ENCODE data around the gene SLC25A28.

Gene SLC25A28, protein sequence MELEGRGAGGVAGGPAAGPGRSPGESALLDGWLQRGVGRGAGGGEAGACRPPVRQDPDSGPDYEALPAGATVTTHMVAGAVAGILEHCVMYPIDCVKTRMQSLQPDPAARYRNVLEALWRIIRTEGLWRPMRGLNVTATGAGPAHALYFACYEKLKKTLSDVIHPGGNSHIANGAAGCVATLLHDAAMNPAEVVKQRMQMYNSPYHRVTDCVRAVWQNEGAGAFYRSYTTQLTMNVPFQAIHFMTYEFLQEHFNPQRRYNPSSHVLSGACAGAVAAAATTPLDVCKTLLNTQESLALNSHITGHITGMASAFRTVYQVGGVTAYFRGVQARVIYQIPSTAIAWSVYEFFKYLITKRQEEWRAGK

DNA sequence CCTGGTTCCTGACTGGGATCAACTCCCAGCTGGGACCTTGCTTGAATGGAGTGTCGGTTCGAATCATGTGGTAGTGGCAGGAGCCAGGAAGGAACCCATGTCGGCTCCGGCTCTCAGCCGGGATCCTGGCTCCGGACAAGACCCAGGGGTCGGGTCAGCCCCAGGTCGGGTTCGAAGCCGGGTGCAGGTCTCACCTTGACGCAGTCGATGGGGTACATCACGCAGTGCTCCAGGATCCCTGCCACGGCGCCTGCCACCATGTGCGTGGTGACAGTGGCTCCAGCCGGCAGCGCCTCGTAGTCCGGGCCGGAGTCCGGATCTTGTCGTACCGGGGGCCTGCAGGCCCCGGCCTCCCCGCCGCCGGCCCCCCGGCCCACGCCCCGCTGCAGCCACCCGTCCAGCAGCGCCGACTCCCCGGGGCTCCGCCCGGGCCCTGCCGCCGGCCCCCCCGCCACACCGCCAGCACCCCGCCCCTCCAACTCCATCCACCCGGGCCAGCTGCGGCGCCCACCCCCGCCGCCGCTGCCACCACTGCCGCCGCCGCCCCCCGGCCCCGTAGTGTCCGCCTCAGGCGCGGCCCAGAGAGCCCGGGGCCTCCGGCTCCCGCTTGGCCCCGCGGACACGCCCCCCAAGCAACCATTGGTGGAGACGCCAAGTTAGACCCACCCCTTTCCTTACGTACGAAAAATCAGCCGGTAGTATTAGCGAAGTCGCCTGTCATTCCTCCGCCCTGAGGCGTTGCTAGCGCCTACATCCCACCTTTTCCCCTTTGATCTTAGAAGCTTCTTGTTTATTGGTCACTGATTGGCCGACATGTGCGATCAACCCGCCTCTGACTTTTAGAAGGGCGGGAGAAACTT is at the start of gene SLC25A28:
Gene SLC25A28, minus strand, starts transcription at position 589 of the 860 bp plus-strand sequence. Its CDS starts 104 bp downstream, at position 485.
- H3K36me3 ChIP-seq (ENCODE audit: control insufficient read depth, insufficient read depth, low read length): no peaks in the 10 kb centered on the region
- peaks cover 28% of the 10 kb centered on the region for H3K4me1 ChIP-seq (ENCODE audit: control insufficient read depth, insufficient read depth, low read length)
- H3K27me3 ChIP-seq (ENCODE audit: control insufficient read depth, insufficient read depth, low read length): no peaks in the 10 kb centered on the region
- H3K9me3 ChIP-seq (ENCODE audit: control insufficient read depth, low read length): no peaks in the 10 kb centered on the region
- peak within 1 kb of the TSS; percentile 85 for H3K9ac ChIP-seq (ENCODE audit: low read length)
- peak within 1 kb of the TSS; percentile 80 for H3K4me3 ChIP-seq (ENCODE audit: low read length)

DNA sequence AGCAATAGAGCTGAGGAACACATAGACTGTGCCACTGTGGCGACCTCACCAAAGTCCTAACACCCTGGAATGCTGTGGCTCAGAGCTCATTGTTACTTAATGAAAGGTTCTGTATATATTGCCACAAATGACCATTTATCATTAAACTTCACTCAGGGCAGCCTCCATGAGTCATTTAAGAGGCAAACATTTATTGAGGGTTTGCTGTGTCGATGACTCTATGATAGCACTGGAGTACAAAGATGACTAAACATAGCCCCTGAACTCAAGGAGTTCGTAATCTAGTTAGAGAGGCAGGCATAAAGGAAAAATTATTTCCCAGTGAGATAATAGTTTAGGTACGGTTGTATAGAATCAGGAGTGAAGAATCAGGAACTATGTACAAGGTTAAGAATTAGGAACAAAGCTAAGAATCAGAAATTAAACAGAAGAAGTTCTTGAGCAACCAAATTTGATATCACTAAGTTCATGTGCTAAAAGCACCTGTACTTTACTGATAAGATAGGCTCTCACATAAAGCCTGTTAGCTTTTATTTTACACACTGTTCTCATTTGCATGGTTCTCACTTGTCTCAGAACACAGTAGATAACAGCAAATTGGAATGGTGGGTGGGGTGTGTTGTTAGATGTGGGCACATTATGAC is 47.0 kb upstream of the SLC25A28 start:
- Histone ChIP-seq H3K4me3 (ENCODE audit: low read length) (no peak overlapping the region), H3K36me3 (ENCODE audit: control insufficient read depth, insufficient read depth, low read length) (no peaks in the 10 kb centered on the region), H3K27me3 (ENCODE audit: control insufficient read depth, insufficient read depth, low read length) (no peaks in the 10 kb centered on the region)

DNA sequence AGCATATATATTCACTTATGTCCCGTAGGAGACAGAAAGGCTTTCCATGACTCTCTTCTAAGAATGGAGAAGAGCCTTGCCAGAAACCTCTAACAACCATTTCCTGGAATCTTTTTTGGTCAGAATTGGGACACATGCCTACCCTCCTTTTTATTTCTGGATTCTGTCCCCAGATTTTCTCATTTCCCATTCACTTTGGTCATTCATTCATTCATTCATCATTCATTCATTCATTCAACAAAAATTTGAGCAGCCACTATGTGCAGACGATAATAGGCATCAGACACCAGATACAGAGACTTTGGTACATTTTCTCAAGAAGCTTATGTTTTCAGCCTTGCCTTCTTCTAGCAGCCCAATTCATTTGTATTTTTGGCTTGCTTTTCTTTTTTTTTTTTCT is 45.1 kb upstream of the SLC25A28 start:
- no peak overlapping the region for H3K4me3 ChIP-seq (ENCODE audit: low read length)
- peaks cover 12% of the 10 kb centered on the region for H3K4me1 ChIP-seq (ENCODE audit: control insufficient read depth, insufficient read depth, low read length)
- no peak overlapping the region for H3K9ac ChIP-seq (ENCODE audit: low read length)
- H3K9me3 ChIP-seq (ENCODE audit: control insufficient read depth, low read length): no peaks in the 10 kb centered on the region
- H3K27me3 ChIP-seq (ENCODE audit: control insufficient read depth, insufficient read depth, low read length): no peaks in the 10 kb centered on the region
- H3K36me3 ChIP-seq (ENCODE audit: control insufficient read depth, insufficient read depth, low read length): no peaks in the 10 kb centered on the region

More for the DNA sequence above, 47.0 kb upstream of the SLC25A28 start:
- H3K9ac ChIP-seq (ENCODE audit: low read length): no peak overlapping the region
- H3K9me3 ChIP-seq (ENCODE audit: control insufficient read depth, low read length): no peaks in the 10 kb centered on the region
- H3K4me1 ChIP-seq (ENCODE audit: control insufficient read depth, insufficient read depth, low read length): peaks cover 6% of the 10 kb centered on the region

DNA sequence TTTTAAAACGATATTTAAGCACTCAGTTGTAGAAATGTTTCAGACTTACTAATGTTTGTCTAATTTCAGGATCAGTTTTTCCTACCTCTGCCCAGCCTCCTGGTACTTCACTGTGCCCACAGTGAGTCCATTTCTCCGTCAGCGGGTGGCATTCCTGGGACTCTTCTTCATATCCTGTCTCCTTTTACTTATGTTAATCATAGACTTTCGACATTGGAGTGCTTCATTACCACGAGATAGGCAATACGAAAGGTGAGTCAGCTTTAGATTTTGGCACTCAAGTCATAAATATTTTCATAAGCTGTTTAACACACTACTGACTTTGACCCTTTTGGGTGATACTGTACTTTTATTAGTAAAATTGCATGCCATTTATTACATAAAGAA is 41.1 kb upstream of the SLC25A28 start:
- Histone ChIP-seq H3K9me3 (ENCODE audit: control insufficient read depth, low read length) (no peaks in the 10 kb centered on the region), H3K4me1 (ENCODE audit: control insufficient read depth, insufficient read depth, low read length) (peaks cover 10% of the 10 kb centered on the region), H3K9ac (ENCODE audit: low read length) (no peak overlapping the region), H3K27me3 (ENCODE audit: control insufficient read depth, insufficient read depth, low read length) (no peaks in the 10 kb centered on the region), H3K36me3 (ENCODE audit: control insufficient read depth, insufficient read depth, low read length) (no peaks in the 10 kb centered on the region), H3K4me3 (ENCODE audit: low read length) (no peak overlapping the region)

DNA sequence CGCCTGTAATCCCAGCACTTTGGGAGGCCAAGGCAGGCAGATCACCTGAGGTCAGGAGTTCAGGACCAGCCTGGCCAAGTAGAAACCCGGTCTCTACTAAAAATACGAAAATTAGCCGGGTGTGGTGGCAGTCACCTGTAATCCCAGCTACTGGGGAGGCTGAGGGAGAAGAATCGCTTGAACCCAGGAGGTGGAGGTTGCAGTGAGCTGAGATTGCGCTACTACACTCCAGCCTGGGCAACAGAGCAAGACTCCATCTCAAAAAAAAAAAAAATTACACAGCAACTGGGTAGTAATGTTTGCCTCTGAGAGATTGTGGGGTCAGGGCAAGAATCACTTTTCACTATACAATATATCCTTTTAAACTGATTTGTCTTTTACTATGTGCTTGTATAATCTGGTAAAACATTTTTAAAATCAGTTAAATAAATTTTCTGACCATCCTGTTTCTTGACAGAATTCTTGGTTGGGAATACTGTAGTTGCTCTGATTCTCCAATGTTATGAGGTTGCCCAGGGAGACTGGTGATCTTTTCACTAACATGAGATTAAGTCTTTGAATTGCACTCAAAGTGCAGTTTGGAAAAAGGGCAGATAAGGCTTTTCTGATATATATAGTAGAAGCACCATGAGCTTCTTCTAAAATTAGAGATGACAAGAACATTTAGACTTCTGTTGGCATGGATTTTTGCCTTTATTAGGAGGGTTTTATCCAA is 40.6 kb upstream of the SLC25A28 start:
- Histone ChIP-seq H3K27me3 (ENCODE audit: control insufficient read depth, insufficient read depth, low read length) (no peaks in the 10 kb centered on the region), H3K4me3 (ENCODE audit: low read length) (no peak overlapping the region), H3K9me3 (ENCODE audit: control insufficient read depth, low read length) (no peaks in the 10 kb centered on the region), H3K4me1 (ENCODE audit: control insufficient read depth, insufficient read depth, low read length) (peaks cover 10% of the 10 kb centered on the region), H3K36me3 (ENCODE audit: control insufficient read depth, insufficient read depth, low read length) (no peaks in the 10 kb centered on the region), H3K9ac (ENCODE audit: low read length) (no peak overlapping the region)

DNA sequence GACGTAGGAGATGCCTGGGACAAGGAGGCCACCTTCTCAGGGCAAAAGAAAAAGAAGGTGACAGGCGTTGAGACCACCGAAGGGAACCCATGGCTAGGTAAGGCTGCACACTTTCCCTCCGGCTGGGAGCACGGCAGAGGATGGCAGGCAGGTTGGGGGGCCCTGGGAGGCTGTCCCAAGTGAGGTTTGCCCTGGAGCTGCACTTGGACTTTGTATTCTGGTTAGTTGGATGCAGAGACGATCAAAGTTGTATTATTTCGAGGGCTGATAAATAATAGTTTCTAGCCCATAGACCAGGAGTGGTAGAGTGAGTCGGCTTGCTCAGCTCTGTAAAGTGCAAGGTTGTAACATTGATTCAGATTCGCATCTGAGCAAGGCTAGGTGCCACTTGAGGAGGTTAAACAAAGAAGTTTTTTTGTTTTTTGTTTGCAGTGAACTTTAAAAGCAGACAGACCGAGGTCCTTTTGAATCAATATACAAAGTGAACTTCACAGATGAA is 39.7 kb upstream of the SLC25A28 start:
- H3K4me1 ChIP-seq (ENCODE audit: control insufficient read depth, insufficient read depth, low read length): peaks cover 10% of the 10 kb centered on the region
- peak overlapping the region; percentile 82 for H3K9ac ChIP-seq (ENCODE audit: low read length)
- no peaks in the 10 kb centered on the region for H3K36me3 ChIP-seq (ENCODE audit: control insufficient read depth, insufficient read depth, low read length)
- H3K4me3 ChIP-seq (ENCODE audit: low read length): peak overlapping the region; percentile 49
- H3K9me3 ChIP-seq (ENCODE audit: control insufficient read depth, low read length): no peaks in the 10 kb centered on the region
- H3K27me3 ChIP-seq (ENCODE audit: control insufficient read depth, insufficient read depth, low read length): no peaks in the 10 kb centered on the region

DNA sequence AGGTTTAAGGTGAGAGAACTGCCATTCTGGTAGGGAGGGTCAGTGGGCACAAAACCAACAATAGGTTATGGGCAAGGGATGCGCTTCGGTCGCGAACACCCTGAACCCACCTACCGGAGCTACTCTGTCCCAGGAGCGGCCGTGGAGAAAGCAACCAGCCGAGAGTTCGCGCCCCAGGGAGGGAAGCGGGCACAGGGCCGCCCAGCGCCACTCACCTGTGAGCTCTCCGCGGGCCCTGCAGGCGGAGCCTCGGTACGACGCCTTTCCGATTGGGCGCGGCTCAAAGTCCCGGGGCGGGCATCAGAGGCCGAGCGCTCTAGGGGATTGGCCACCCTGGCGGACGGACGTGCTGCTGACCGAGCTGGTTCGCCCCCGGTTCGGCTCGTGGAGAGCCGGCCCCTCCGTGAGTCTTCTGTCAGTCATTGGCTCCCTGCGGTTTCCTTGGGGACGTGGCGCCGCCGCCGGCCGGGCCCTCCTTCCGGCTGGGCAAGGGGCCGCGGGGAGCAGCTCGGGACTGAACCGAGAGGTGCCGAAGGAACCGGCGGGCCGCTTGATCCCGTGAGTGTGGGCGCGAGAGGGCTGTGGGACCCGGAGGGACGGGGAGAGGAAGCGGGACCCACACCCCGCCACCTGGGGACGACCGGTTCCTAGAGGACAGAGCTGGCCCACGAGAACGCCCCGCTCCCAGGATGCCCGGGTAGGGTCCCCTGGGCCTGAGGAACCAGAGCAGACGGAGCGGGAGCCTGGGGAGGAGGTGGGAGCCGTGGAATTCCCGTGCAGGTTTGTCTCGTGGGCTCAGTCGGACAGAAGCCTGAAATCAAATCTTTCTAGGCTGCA is 39.0 kb upstream of the SLC25A28 start, which contains the start of gene ENTPD7:
Gene ENTPD7, plus strand, starts transcription at position 479 of the 837 bp plus-strand sequence. CDS start 448 bp downstream, outside the sequence.
- H3K4me1 ChIP-seq (ENCODE audit: control insufficient read depth, insufficient read depth, low read length): peaks cover 10% of the 10 kb centered on the region

DNA sequence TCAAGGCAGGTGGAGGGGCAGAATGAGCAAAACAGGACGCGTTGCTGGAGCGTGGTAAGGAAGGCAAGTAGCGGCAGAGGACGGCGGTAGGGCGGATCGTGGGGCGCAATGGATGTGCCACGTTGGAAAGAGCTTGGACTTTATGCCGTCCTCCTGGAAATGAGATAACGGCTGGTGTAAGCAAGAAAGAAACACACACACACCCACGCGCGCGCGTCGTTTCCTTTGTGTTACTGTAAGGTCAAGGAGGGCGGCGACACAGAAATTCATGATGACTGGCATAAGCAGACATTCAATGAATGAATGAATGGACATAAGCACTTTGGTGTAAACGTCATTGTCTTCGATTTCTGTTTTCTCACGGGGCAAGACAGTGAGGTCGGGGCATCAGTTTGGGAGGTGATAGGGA is 38.4 kb upstream of the SLC25A28 start:
- Histone ChIP-seq H3K9ac (ENCODE audit: low read length) (peak overlapping the region; percentile 81), H3K27me3 (ENCODE audit: control insufficient read depth, insufficient read depth, low read length) (no peaks in the 10 kb centered on the region), H3K9me3 (ENCODE audit: control insufficient read depth, low read length) (no peaks in the 10 kb centered on the region), H3K36me3 (ENCODE audit: control insufficient read depth, insufficient read depth, low read length) (no peaks in the 10 kb centered on the region), H3K4me3 (ENCODE audit: low read length) (peak overlapping the region; percentile 81), H3K4me1 (ENCODE audit: control insufficient read depth, insufficient read depth, low read length) (peaks cover 12% of the 10 kb centered on the region)

More for the DNA sequence above, 39.0 kb upstream of the SLC25A28 start, which contains the start of gene ENTPD7:
- no peaks in the 10 kb centered on the region for H3K9me3 ChIP-seq (ENCODE audit: control insufficient read depth, low read length)
- peak within 1 kb of the TSS; percentile 82 for H3K9ac ChIP-seq (ENCODE audit: low read length)
- no peaks in the 10 kb centered on the region for H3K36me3 ChIP-seq (ENCODE audit: control insufficient read depth, insufficient read depth, low read length)
- peak within 1 kb of the TSS; percentile 81 for H3K4me3 ChIP-seq (ENCODE audit: low read length)
- H3K27me3 ChIP-seq (ENCODE audit: control insufficient read depth, insufficient read depth, low read length): no peaks in the 10 kb centered on the region

DNA sequence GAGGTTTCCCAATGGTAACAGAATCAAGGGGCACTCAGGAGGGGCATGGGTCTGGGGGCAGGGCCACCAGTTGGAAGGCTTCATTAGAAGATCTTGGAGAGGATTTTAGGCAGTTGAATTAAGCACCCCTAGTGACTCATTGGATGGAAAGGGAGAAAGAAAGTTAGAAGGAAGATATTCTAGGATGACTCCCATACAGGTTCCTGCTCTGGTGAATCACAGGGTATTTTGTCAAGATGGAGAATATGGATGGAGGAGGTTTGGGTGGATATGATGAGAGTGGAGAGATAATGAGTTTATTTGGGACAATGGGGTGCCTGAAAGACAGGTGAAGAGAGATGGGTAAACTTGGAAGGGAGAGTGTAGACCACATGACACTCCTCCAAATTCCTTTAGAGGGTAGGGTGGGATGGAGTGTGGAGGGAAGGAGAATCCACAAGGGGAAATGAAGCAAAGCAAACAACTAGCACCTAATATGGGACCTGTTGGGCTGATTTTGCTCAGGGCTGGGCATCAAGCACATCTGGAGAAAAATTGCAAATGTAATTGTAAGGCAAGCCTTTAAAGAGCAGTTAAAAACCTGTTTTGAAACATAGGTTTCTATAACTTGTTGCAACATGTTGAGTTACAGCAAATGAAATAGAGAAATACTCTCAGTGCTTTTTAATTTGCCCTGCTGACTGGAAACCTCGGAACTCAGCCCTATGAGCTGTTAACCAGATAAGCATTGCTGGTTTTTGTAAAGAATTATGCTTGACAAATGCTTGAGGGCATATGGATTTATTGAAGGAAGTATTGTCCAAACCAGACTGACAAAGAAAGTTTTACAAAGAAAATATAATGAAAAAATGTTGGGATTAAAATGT is 36.2 kb upstream of the SLC25A28 start:
- Histone ChIP-seq H3K4me3 (ENCODE audit: low read length) (no peak overlapping the region), H3K9ac (ENCODE audit: low read length) (no peak overlapping the region), H3K27me3 (ENCODE audit: control insufficient read depth, insufficient read depth, low read length) (no peaks in the 10 kb centered on the region), H3K4me1 (ENCODE audit: control insufficient read depth, insufficient read depth, low read length) (peaks cover 26% of the 10 kb centered on the region), H3K9me3 (ENCODE audit: control insufficient read depth, low read length) (no peaks in the 10 kb centered on the region), H3K36me3 (ENCODE audit: control insufficient read depth, insufficient read depth, low read length) (no peaks in the 10 kb centered on the region)
